Measurements from ENCODE around the gene ADM5.
"Not testable (repeated sequence)": the region's sequence is repeated elsewhere in the genome, so short reads cannot be mapped to it uniquely, and the experiment has no call there.

The ADM5 gene

DNA sequence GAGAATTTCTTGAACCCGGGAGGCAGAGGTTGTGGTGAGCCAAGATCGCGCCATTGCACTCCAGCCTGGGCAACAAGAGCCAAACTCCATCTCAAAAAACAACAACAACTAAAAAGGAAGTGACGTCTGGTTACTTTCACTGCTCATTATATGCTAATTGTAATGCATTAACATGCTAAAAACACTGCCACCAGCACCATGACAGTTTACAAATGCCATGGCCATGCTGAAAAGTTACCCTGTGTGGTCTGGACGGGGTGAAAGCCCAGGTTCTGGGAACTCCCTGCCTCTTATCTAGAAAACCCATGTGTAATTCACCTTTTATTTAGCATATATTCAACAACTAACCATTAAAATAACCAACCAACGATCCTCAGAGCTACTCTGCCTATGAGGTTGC is 29.6 kb downstream of the ADM5 start:
- DNase-seq, result no peak
- Histone ChIP-seq H3K27me3 (replicated peaks; ENCODE audit: control insufficient read depth, insufficient read depth, low read length, poor library complexity, severe bottlenecking) (no peaks in the 10 kb centered on the region), H3K4me3 (ENCODE audit: insufficient read depth, low read depth, low read length, poor library complexity, severe bottlenecking) (no peak overlapping the region), H3K9me3 (ENCODE audit: control insufficient read depth, low read length) (no peaks in the 10 kb centered on the region), H3K36me3 (ENCODE audit: control insufficient read depth, insufficient read depth, low read length) (no peaks in the 10 kb centered on the region), H3K4me1 (ENCODE audit: control insufficient read depth, insufficient read depth, low read length, poor library complexity, severe bottlenecking) (peaks cover 4% of the 10 kb centered on the region), H3K27ac (ENCODE audit: insufficient read depth, low read length, poor library complexity, severe bottlenecking) (no peak overlapping the region)

GRCh38 chr19:49719420-49719819 is 30.0 kb downstream of the ADM5 start:
- not testable (repeated sequence) for H3K4me1 ChIP-seq (ENCODE audit: control insufficient read depth, insufficient read depth, low read length, poor library complexity, severe bottlenecking); H3K27me3 ChIP-seq (replicated peaks; ENCODE audit: control insufficient read depth, insufficient read depth, low read length, poor library complexity, severe bottlenecking); DNase-seq; H3K27ac ChIP-seq (ENCODE audit: insufficient read depth, low read length, poor library complexity, severe bottlenecking); H3K9me3 ChIP-seq (ENCODE audit: control insufficient read depth, low read length); H3K36me3 ChIP-seq (ENCODE audit: control insufficient read depth, insufficient read depth, low read length); H3K4me3 ChIP-seq (ENCODE audit: insufficient read depth, low read depth, low read length, poor library complexity, severe bottlenecking)

GRCh38 chr19:49727217-49728030 is 38.0 kb downstream of the ADM5 start:
- H3K27ac ChIP-seq (ENCODE audit: insufficient read depth, low read length, poor library complexity, severe bottlenecking), result no peak overlapping the region
- no peaks in the 10 kb centered on the region for H3K27me3 ChIP-seq (replicated peaks; ENCODE audit: control insufficient read depth, insufficient read depth, low read length, poor library complexity, severe bottlenecking)
- no peak for DNase-seq
- H3K4me1 ChIP-seq (ENCODE audit: control insufficient read depth, insufficient read depth, low read length, poor library complexity, severe bottlenecking), result no peaks in the 10 kb centered on the region
- no peak overlapping the region for H3K4me3 ChIP-seq (ENCODE audit: insufficient read depth, low read depth, low read length, poor library complexity, severe bottlenecking)
- H3K36me3 ChIP-seq (ENCODE audit: control insufficient read depth, insufficient read depth, low read length), result no peaks in the 10 kb centered on the region
- H3K9me3 ChIP-seq (ENCODE audit: control insufficient read depth, low read length), result no peaks in the 10 kb centered on the region

DNA sequence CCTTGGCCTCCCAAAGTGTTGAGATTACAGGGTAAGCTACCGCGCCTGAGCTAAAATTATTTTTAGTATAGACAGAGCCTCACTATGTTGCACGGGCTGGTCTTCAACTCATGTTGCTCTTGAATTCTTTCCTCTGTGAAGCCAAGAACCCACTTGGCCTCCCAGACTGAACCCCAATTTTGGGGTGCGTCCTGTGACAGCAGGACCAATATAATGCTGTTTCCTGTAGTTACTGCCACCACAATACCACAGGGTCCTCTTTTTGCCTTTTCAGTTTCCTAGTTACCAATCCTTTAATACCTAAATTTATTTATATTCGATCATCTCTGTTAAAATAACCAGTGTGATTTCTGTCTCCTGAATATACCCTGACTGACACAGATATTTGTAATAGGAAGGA is 40.8 kb downstream of the ADM5 start:
- Histone ChIP-seq H3K27ac (ENCODE audit: insufficient read depth, low read length, poor library complexity, severe bottlenecking) (no peak overlapping the region), H3K4me3 (ENCODE audit: insufficient read depth, low read depth, low read length, poor library complexity, severe bottlenecking) (no peak overlapping the region), H3K4me1 (ENCODE audit: control insufficient read depth, insufficient read depth, low read length, poor library complexity, severe bottlenecking) (no peaks in the 10 kb centered on the region), H3K9me3 (ENCODE audit: control insufficient read depth, low read length) (no peaks in the 10 kb centered on the region), H3K27me3 (replicated peaks; ENCODE audit: control insufficient read depth, insufficient read depth, low read length, poor library complexity, severe bottlenecking) (no peaks in the 10 kb centered on the region), H3K36me3 (ENCODE audit: control insufficient read depth, insufficient read depth, low read length) (no peaks in the 10 kb centered on the region)
- no peak for DNase-seq

DNA sequence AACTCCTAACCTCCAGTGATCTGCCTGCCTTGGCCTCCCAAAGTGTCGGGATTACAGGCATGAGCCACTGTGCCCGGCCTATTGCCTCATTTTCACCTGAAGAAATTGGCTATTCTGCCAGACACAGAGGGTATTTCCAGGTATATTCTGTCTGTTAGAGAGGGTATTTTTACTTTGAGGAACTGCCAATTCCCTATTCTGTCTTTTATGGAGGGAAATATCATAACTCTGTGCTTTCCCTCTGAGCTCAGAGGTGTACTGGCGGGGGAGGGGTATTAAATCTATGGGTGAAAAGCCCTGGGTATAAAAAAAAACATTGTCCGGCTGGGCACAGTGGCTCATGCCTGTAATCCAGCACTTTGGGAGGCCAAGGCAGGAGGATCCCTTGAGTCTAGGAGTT is 48.9 kb downstream of the ADM5 start:
- Histone ChIP-seq H3K9me3 (ENCODE audit: control insufficient read depth, low read length) (no peaks in the 10 kb centered on the region), H3K4me3 (ENCODE audit: insufficient read depth, low read depth, low read length, poor library complexity, severe bottlenecking) (no peak overlapping the region), H3K36me3 (ENCODE audit: control insufficient read depth, insufficient read depth, low read length) (no peaks in the 10 kb centered on the region), H3K4me1 (ENCODE audit: control insufficient read depth, insufficient read depth, low read length, poor library complexity, severe bottlenecking) (no peaks in the 10 kb centered on the region), H3K27me3 (replicated peaks; ENCODE audit: control insufficient read depth, insufficient read depth, low read length, poor library complexity, severe bottlenecking) (no peaks in the 10 kb centered on the region), H3K27ac (ENCODE audit: insufficient read depth, low read length, poor library complexity, severe bottlenecking) (no peak overlapping the region)
- no peak for DNase-seq

GRCh38 chr19:49739098-49739497 is 49.7 kb downstream of the ADM5 start:
- H3K27ac ChIP-seq (ENCODE audit: insufficient read depth, low read length, poor library complexity, severe bottlenecking), result no peak overlapping the region
- H3K4me1 ChIP-seq (ENCODE audit: control insufficient read depth, insufficient read depth, low read length, poor library complexity, severe bottlenecking), result no peaks in the 10 kb centered on the region
- no peak for DNase-seq
- H3K36me3 ChIP-seq (ENCODE audit: control insufficient read depth, insufficient read depth, low read length), result no peaks in the 10 kb centered on the region
- H3K27me3 ChIP-seq (replicated peaks; ENCODE audit: control insufficient read depth, insufficient read depth, low read length, poor library complexity, severe bottlenecking), result no peaks in the 10 kb centered on the region
- H3K9me3 ChIP-seq (ENCODE audit: control insufficient read depth, low read length), result no peaks in the 10 kb centered on the region
- H3K4me3 ChIP-seq (ENCODE audit: insufficient read depth, low read depth, low read length, poor library complexity, severe bottlenecking), result no peak overlapping the region

- H3K27me3 ChIP-seq (replicated peaks; ENCODE audit: control insufficient read depth, insufficient read depth, low read length, poor library complexity, severe bottlenecking), result no peaks in the 10 kb centered on the region
- no peak for DNase-seq
- H3K9me3 ChIP-seq (ENCODE audit: control insufficient read depth, low read length), result no peaks in the 10 kb centered on the region
- H3K4me1 ChIP-seq (ENCODE audit: control insufficient read depth, insufficient read depth, low read length, poor library complexity, severe bottlenecking), result no peaks in the 10 kb centered on the region
- H3K4me3 ChIP-seq (ENCODE audit: insufficient read depth, low read depth, low read length, poor library complexity, severe bottlenecking), result no peak overlapping the region
- H3K36me3 ChIP-seq (ENCODE audit: control insufficient read depth, insufficient read depth, low read length), result no peaks in the 10 kb centered on the region
- H3K27ac ChIP-seq (ENCODE audit: insufficient read depth, low read length, poor library complexity, severe bottlenecking), result no peak overlapping the region
These were observed 50.5 kb downstream of the ADM5 start for GRCh38 chr19:49739933-49740332.
